Activated naive CD4-positive, alpha-beta T cell treated with anti-CD3 and anti-CD28 coated beads for 36 hours (primary cell): Measurements from ENCODE around the gene THOC2. TPM values are rescaled to one million over a fixed set of nuclear protein-coding genes. Genes with fewer than 3 reads are reported as not detected.

Experiments
- CTCF ChIA-PET: fragments of 350-600 bp; sonication (Branson Sonifier 250); formaldehyde crosslinking; loops from one replicate; lab custom pipeline; 2021; ENCODE audit warnings: antibody characterized with exemption; lab: Charles Lee
- DNase-seq: peaks from one replicate; pipeline ENCODE4 v3.0.0-alpha.2; 2020
- H3K27ac Mint-ChIP-seq: one replicate; pipeline ENCODE4 v1.8.0; 2021; ENCODE audit warnings: mild to moderate bottlenecking, mixed read lengths
- H3K27me3 Mint-ChIP-seq: one replicate; pipeline ENCODE4 v1.8.0; 2021; ENCODE audit warnings: low read depth, mixed read lengths
- H3K36me3 Mint-ChIP-seq: one replicate; pipeline ENCODE4 v1.8.0; 2021; ENCODE audit warnings: low read depth, mixed read lengths
- H3K4me1 Mint-ChIP-seq: one replicate; pipeline ENCODE4 v1.8.0; 2021; ENCODE audit warnings: low read depth, mixed read lengths
- H3K4me3 Mint-ChIP-seq: one replicate; pipeline ENCODE4 v1.8.0; 2021; ENCODE audit warnings: mild to moderate bottlenecking, moderate library complexity, mixed read lengths
- H3K9me3 Mint-ChIP-seq: one replicate; pipeline ENCODE4 v1.8.0; 2021; ENCODE audit warnings: mixed read lengths
- intact Hi-C: fragments of 100-400 bp; cut with micrococcal nuclease; formaldehyde crosslinking; loops from one replicate; pipeline ENCODE4 v1.15.1; 2023
- total RNA-seq, 2 experiments: library from RNA; stranded (reverse); gene quantifications; one replicate each; pipeline ENCODE4 v1.2.3, GENCODE V29; 2021

The THOC2 gene
- total RNA-seq, 2 experiments from 2014 or later = 78.2 to 79.9 TPM

DNA sequence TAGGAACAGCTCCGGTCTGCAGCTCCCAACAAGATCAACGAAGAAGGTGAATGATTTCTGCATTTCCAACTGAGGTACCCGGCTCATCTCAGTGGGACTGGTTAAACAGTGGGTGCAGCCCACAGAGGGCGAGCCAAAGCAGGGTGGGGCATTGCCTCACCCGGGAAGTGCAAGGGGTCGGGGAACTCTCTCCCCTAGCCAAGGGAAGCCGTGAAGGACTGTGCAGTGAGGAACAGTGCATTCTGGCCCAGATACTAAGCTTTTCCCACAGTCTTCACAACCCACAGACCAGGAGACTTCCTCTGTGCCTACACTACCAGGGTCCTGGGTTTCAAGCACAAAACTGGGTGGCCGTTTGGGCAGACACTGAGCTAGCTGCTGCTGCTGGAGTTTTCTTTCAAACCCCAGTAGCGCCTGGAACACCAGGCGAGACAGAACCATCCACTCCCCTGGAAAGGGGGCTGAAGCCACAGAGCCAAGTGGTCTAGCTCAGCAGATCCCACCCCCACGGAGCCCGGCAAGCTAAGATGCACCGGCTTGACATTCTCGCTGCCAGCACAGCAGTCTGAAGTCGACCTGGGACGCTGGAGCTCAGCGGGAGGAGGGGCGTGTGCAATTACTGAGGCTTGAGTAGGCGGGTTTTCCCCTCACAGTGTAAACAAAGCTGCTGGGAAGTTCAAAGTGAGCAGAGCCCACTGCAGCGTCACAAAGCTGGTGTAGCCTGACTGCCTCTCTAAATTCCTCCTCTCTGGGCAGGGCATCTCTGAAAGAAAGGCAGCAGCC lies 84.6 kb downstream of the THOC2 start:
- peak; percentile 54 for DNase-seq
- Mint-ChIP-seq H3K4me3 (no peak overlapping the region), H3K9me3 (no peaks in the 10 kb centered on the region), H3K27me3 (no peaks in the 10 kb centered on the region), H3K27ac (no peak overlapping the region), H3K36me3 (peaks cover 24% of the 10 kb centered on the region), H3K4me1 (peaks cover 41% of the 10 kb centered on the region)
- CTCF ChIA-PET = no interaction called here
- intact Hi-C loops = no loop called here

GRCh38 chrX:123647244-123647643 lies 85.6 kb downstream of the THOC2 start:
- DNase-seq = no peak
- no peaks in the 10 kb centered on the region for H3K9me3 Mint-ChIP-seq
- H3K27ac Mint-ChIP-seq = no peak overlapping the region
- H3K36me3 Mint-ChIP-seq = peaks cover 17% of the 10 kb centered on the region
- H3K27me3 Mint-ChIP-seq = no peaks in the 10 kb centered on the region
- CTCF ChIA-PET = no interaction called here
- no peak overlapping the region for H3K4me3 Mint-ChIP-seq
- intact Hi-C loops = no loop called here
- H3K4me1 Mint-ChIP-seq = peaks cover 36% of the 10 kb centered on the region

DNA sequence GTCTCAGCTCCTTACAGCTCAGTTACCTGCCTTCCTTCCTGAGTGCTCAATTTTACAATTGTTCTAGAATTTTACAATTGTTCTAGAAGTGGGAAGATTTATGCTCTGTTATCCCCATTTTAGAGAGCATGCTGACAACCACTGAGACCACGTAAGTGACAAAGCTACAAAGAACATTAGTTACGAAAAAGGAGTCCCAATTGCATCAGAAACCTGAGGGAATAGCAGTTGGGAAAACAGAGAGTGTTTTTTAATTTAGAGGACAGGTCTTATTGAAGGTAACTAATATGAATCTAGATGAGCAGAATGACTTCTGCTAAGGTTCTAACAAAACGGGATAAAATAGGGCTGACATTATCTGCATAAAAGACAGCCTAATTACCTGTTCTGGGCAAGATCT lies 103.3 kb downstream of the THOC2 start:
- CTCF ChIA-PET = no interaction called here
- Mint-ChIP-seq H3K27me3 (no peaks in the 10 kb centered on the region), H3K4me3 (no peak overlapping the region), H3K36me3 (peaks cover 20% of the 10 kb centered on the region), H3K27ac (no peak overlapping the region), H3K4me1 (peaks cover 10% of the 10 kb centered on the region), H3K9me3 (no peaks in the 10 kb centered on the region)
- intact Hi-C loops = no loop called here
- no peak for DNase-seq

DNA sequence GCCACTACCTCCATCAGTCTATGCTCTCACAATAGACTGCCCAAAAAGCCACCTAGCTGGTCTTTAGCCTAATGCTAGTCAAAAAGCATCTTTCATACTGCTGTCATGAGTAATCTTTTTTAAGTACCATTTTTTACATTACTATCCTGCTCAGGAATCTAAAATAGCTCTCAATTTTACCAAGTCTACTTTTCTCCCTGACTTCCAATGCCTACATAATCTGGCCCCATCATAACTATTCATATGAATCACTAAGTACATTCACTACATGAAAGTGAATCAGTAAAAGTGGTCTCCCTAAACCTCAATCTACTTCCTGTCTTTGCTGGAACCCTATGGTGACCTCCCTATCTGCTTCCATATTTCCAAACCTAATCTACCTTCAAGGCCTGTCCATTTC lies 105.9 kb downstream of the THOC2 start:
- CTCF ChIA-PET = no interaction called here
- intact Hi-C loops = no loop called here
- Mint-ChIP-seq H3K9me3 (no peaks in the 10 kb centered on the region), H3K4me1 (peaks cover 10% of the 10 kb centered on the region), H3K27ac (peak overlapping the region; percentile 54), H3K27me3 (no peaks in the 10 kb centered on the region), H3K36me3 (peaks cover 18% of the 10 kb centered on the region), H3K4me3 (no peak overlapping the region)
- DNase-seq = no peak

DNA sequence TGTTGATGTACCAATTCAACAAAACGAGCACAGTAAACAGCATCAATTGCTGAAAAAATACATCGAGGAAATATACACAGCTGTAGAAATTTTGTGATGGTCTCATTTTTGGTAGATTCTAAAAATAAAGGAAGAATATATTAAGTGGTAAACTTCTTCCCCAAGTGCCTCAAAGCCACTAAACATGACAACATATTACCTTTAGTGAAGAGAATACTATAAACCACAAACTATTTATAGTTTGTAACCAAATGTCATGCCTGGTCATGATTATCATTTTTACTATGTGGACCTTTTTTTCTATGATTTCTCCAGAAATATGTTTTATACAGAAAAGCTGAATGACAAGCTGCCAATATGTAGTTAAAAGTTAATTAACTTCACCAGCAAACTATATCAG lies 106.9 kb downstream of the THOC2 start:
- no peaks in the 10 kb centered on the region for H3K27me3 Mint-ChIP-seq
- H3K9me3 Mint-ChIP-seq = no peaks in the 10 kb centered on the region
- CTCF ChIA-PET = no interaction called here
- DNase-seq = no peak
- peaks cover 16% of the 10 kb centered on the region for H3K36me3 Mint-ChIP-seq
- peaks cover 10% of the 10 kb centered on the region for H3K4me1 Mint-ChIP-seq
- H3K4me3 Mint-ChIP-seq = no peak overlapping the region
- H3K27ac Mint-ChIP-seq = no peak overlapping the region
- intact Hi-C loops = no loop called here

GRCh38 chrX:123625477-123625876 lies 107.4 kb downstream of the THOC2 start:
- Mint-ChIP-seq H3K4me1 (peaks cover 10% of the 10 kb centered on the region), H3K36me3 (peaks cover 16% of the 10 kb centered on the region), H3K27ac (no peak overlapping the region), H3K27me3 (no peaks in the 10 kb centered on the region), H3K4me3 (no peak overlapping the region), H3K9me3 (no peaks in the 10 kb centered on the region)
- CTCF ChIA-PET = no interaction called here
- intact Hi-C loops = no loop called here
- DNase-seq = no peak

GRCh38 chrX:123617007-123617406 lies 115.8 kb downstream of the THOC2 start:
- Mint-ChIP-seq H3K27me3 (no peaks in the 10 kb centered on the region), H3K9me3 (no peaks in the 10 kb centered on the region), H3K36me3 (peaks cover 8% of the 10 kb centered on the region), H3K27ac (no peak overlapping the region), H3K4me1 (no peaks in the 10 kb centered on the region), H3K4me3 (no peak overlapping the region)
- no peak for DNase-seq
- CTCF ChIA-PET = no interaction called here
- intact Hi-C loops = no loop called here

DNA sequence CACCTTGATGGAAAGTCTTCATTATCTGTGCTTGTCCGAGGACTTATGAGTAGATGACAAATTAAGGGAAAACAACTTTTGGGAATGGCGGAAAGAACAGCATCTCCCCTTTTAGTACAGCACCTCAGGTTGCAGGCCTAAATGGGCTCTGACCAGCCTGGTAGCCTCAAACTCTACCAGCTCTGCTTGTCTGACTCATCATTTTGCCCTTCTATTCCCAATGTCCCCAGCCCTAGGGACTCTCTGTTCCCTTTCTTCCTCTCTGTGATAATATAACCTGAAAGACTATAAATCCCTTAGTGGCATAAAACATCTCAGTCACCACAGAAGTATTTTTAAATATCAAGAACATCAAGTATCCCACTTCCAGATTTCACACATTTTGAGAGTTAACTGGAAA lies 121.9 kb downstream of the THOC2 start:
- intact Hi-C loops = no loop called here
- no peaks in the 10 kb centered on the region for H3K4me1 Mint-ChIP-seq
- no peaks in the 10 kb centered on the region for H3K27me3 Mint-ChIP-seq
- CTCF ChIA-PET = interaction anchor here (0.7 kb wide), 1 partner anchor 821 kb away, joined by 3 read pairs; no protein-coding TSS in a partner anchor
- H3K36me3 Mint-ChIP-seq = peaks cover 8% of the 10 kb centered on the region
- no peak overlapping the region for H3K27ac Mint-ChIP-seq
- no peak for DNase-seq
- H3K9me3 Mint-ChIP-seq = no peaks in the 10 kb centered on the region
- no peak overlapping the region for H3K4me3 Mint-ChIP-seq

- Mint-ChIP-seq H3K4me3 (no peak overlapping the region), H3K36me3 (peaks cover 16% of the 10 kb centered on the region), H3K9me3 (no peaks in the 10 kb centered on the region), H3K27me3 (no peaks in the 10 kb centered on the region), H3K27ac (no peak overlapping the region), H3K4me1 (no peaks in the 10 kb centered on the region)
- CTCF ChIA-PET = no interaction called here
- intact Hi-C loops = no loop called here
- no peak for DNase-seq
Measured at GRCh38 chrX:123607806-123608205, 125.0 kb downstream of the THOC2 start.

DNA sequence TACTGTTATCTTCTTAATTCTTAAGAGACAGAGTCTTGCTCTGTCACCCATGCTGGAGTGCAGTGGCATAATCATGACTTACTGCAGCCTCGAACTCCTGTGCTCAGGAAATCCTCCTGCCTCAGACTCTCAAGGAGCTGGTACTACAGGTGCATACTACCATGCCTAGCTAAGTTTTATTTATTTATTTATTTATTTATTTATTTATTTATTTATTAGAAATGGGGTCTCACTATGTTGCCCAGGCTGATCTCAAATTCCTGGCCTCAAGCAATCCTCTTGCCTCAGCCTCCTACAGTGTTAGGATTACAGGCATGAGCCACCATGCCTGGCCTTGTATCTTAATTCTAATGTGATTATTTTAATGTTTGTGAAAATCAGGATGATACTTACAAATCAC lies 125.6 kb downstream of the THOC2 start:
- intact Hi-C loops = no loop called here
- Mint-ChIP-seq H3K36me3 (peaks cover 18% of the 10 kb centered on the region), H3K27me3 (no peaks in the 10 kb centered on the region), H3K4me3 (no peak overlapping the region), H3K9me3 (no peaks in the 10 kb centered on the region), H3K27ac (no peak overlapping the region), H3K4me1 (no peaks in the 10 kb centered on the region)
- CTCF ChIA-PET = no interaction called here
- no peak for DNase-seq

- H3K27me3 Mint-ChIP-seq = no peaks in the 10 kb centered on the region
- no peak for DNase-seq
- H3K4me3 Mint-ChIP-seq = no peak overlapping the region
- CTCF ChIA-PET = no interaction called here
- H3K27ac Mint-ChIP-seq = no peak overlapping the region
- H3K9me3 Mint-ChIP-seq = no peaks in the 10 kb centered on the region
- peaks cover 23% of the 10 kb centered on the region for H3K36me3 Mint-ChIP-seq
- intact Hi-C loops = no loop called here
- no peaks in the 10 kb centered on the region for H3K4me1 Mint-ChIP-seq
Measured at GRCh38 chrX:123603491-123603890, 129.4 kb downstream of the THOC2 start.

GRCh38 chrX:123601437-123601836 lies 131.4 kb downstream of the THOC2 start:
- Mint-ChIP-seq H3K27me3 (no peaks in the 10 kb centered on the region), H3K27ac (no peak overlapping the region), H3K9me3 (no peaks in the 10 kb centered on the region), H3K4me1 (no peaks in the 10 kb centered on the region), H3K36me3 (peaks cover 17% of the 10 kb centered on the region), H3K4me3 (no peak overlapping the region)
- intact Hi-C loops = no loop called here
- no peak for DNase-seq
- CTCF ChIA-PET = no interaction called here

- Mint-ChIP-seq H3K4me1 (no peaks in the 10 kb centered on the region), H3K27ac (no peak overlapping the region), H3K27me3 (no peaks in the 10 kb centered on the region), H3K4me3 (no peak overlapping the region), H3K9me3 (no peaks in the 10 kb centered on the region), H3K36me3 (peaks cover 13% of the 10 kb centered on the region)
- DNase-seq = no peak
- CTCF ChIA-PET = no interaction called here
- intact Hi-C loops = no loop called here
Measured at GRCh38 chrX:123600181-123600580, 132.7 kb downstream of the THOC2 start.
